HEK293T (cell line): ENCODE data around the gene THG1L.
A peak's percentile ranks its signal among the peaks of the same experiment; 100 is the strongest.

ENCODE experiments used
- CTCF ChIA-PET: fragments of 350-600 bp; formaldehyde crosslinking; extraction: SDS; loops from one replicate; lab custom pipeline; 2021; ENCODE audit warnings: antibody characterized with exemption, inconsistent platforms; lab: Yijun Ruan, JAX
- POLR2A ChIA-PET: fragments of 350-600 bp; formaldehyde crosslinking; extraction: SDS; loops from one replicate; lab custom pipeline; 2020; ENCODE audit warnings: antibody characterized with exemption, inconsistent platforms; lab: Yijun Ruan, JAX
- DNase-seq: peaks from one replicate; pipeline ENCODE4 v3.0.0; 2012; ENCODE audit warnings: mixed read lengths; ENCODE audit errors: extremely low spot score
- ARNT ChIP-seq: fragments of 450-650 bp; IDR thresholded peaks from 2 replicates; pipeline ENCODE4 v1.6.1; 2017; ENCODE audit warnings: mild to moderate bottlenecking
- BHLHE40 ChIP-seq: fragments of 450-650 bp; IDR thresholded peaks from 2 replicates; pipeline ENCODE4 v1.6.1; 2016; ENCODE audit warnings: mild to moderate bottlenecking, moderate library complexity, borderline replicate concordance
- CTBP1 ChIP-seq: fragments of 450-650 bp; IDR thresholded peaks from 2 replicates; pipeline ENCODE4 v1.6.1; 2016; ENCODE audit warnings: borderline replicate concordance
- ELF4 ChIP-seq: fragments of 450-650 bp; IDR thresholded peaks from 2 replicates; pipeline ENCODE4 v1.6.1; 2017; ENCODE audit warnings: antibody characterized with exemption
- FOXA1 ChIP-seq: fragments of 450-650 bp; IDR thresholded peaks from 2 replicates; pipeline ENCODE4 v1.6.1; 2016; ENCODE audit warnings: mild to moderate bottlenecking
- FOXK2 ChIP-seq: fragments of 450-650 bp; IDR thresholded peaks from 2 replicates; pipeline ENCODE4 v1.6.1; 2016; ENCODE audit warnings: mild to moderate bottlenecking
- FOXM1 ChIP-seq: fragments of 450-650 bp; IDR thresholded peaks from 2 replicates; pipeline ENCODE4 v1.6.1; 2017; ENCODE audit warnings: mild to moderate bottlenecking, borderline replicate concordance
- HDGF ChIP-seq: fragments of 450-650 bp; IDR thresholded peaks from 2 replicates; pipeline ENCODE4 v1.6.1; 2017; ENCODE audit warnings: antibody characterized with exemption, borderline replicate concordance
- L3MBTL2 ChIP-seq: fragments of 450-650 bp; conservative IDR thresholded peaks from 2 replicates; pipeline ENCODE4 v1.6.1; 2016; ENCODE audit warnings: mild to moderate bottlenecking
- LEF1 ChIP-seq: fragments of 450-650 bp; IDR thresholded peaks from 2 replicates; pipeline ENCODE4 v1.6.1; 2017; ENCODE audit warnings: mild to moderate bottlenecking, borderline replicate concordance
- NFRKB ChIP-seq: fragments of 450-650 bp; IDR thresholded peaks from 2 replicates; pipeline ENCODE4 v1.6.1; 2016; ENCODE audit warnings: mild to moderate bottlenecking, moderate library complexity
- PKNOX1 ChIP-seq: fragments of 450-650 bp; IDR thresholded peaks from 2 replicates; pipeline ENCODE4 v1.6.1; 2016
- SP1 ChIP-seq: fragments of 450-650 bp; IDR thresholded peaks from 2 replicates; pipeline ENCODE4 v1.6.1; 2017
- SUZ12 ChIP-seq: fragments of 450-650 bp; IDR thresholded peaks from 2 replicates; pipeline ENCODE4 v1.6.1; 2016; ENCODE audit warnings: mild to moderate bottlenecking
- TARDBP ChIP-seq: fragments of 450-650 bp; IDR thresholded peaks from 2 replicates; pipeline ENCODE4 v1.6.1; 2016
- ZNF384 ChIP-seq: fragments of 450-650 bp; IDR thresholded peaks from 2 replicates; pipeline ENCODE4 v1.6.1; 2016

The THG1L gene

GRCh38 chr5:157744051-157745011 lies 13.1 kb downstream of the THG1L start:
- TF ChIP-seq SP1 (no peak), BHLHE40 (no peak), ARNT (no peak), CTBP1 (no peak), LEF1 (no peak), ZNF384 (no peak), FOXK2 (no peak), L3MBTL2 (no peak), NFRKB (no peak), FOXM1 (no peak), SUZ12 (no peak), TARDBP (no peak), ELF4 (no peak)
- peak; percentile 22 for DNase-seq
- ChIA-PET POLR2A (interaction anchor here (0.6 to 2.0 kb wide), 2 partner anchors 13 to 1108 kb away, joined by 3 to 6 read pairs; partner anchors contain the start of gene THG1L), CTCF (interaction anchor here (0.6 to 1.4 kb wide), 8 partner anchors 17 to 1389 kb away, joined by 3 to 7 read pairs (median 4); no protein-coding TSS in a partner anchor)

GRCh38 chr5:157745041-157745456 lies 13.8 kb downstream of the THG1L start:
- ChIA-PET POLR2A (no interaction called here), CTCF (interaction anchor here (0.6 kb wide), 1 partner anchor 1388 kb away, joined by 4 read pairs; no protein-coding TSS in a partner anchor)
- no peak for DNase-seq
- TF ChIP-seq ELF4 (no peak), NFRKB (no peak), ARNT (no peak), FOXM1 (no peak), CTBP1 (no peak), FOXA1 (no peak), L3MBTL2 (no peak), BHLHE40 (no peak), LEF1 (no peak), SP1 (no peak), TARDBP (no peak), ZNF384 (no peak), SUZ12 (no peak), PKNOX1 (no peak), FOXK2 (no peak), HDGF (no peak)

- POLR2A ChIA-PET = no interaction called here
- CTCF ChIA-PET = no interaction called here
- TF ChIP-seq PKNOX1 (peak; percentile 86), BHLHE40 (no peak)
- no peak for DNase-seq
Measured at GRCh38 chr5:157747173-157747740, 16.0 kb downstream of the THG1L start.

GRCh38 chr5:157747766-157748700 lies 16.8 kb downstream of the THG1L start:
- ChIA-PET CTCF (interaction anchor here (0.6 kb wide), 2 partner anchors 12 to 644 kb away, joined by 3 to 4 read pairs; no protein-coding TSS in a partner anchor), POLR2A (no interaction called here)
- DNase-seq = no peak
- TF ChIP-seq FOXK2 (no peak), TARDBP (no peak), ARNT (no peak), LEF1 (no peak), SP1 (no peak), L3MBTL2 (no peak), SUZ12 (no peak), ELF4 (no peak), BHLHE40 (no peak)

- no peak for DNase-seq
- ChIA-PET CTCF (interaction anchor here (0.6 kb wide), 1 partner anchor 643 kb away, joined by 3 read pairs; no protein-coding TSS in a partner anchor), POLR2A (no interaction called here)
- TF ChIP-seq FOXA1 (no peak), ELF4 (no peak), FOXK2 (no peak), NFRKB (no peak), HDGF (no peak), PKNOX1 (no peak), LEF1 (no peak)
Measured at GRCh38 chr5:157748760-157749461, 17.7 kb downstream of the THG1L start.
